Parathyroid adenoma (tissue), 2 donors: ENCODE measurements around the gene ELOVL5.

Experiments
- H2AFZ ChIP-seq: fragments of 300-600 bp; sonication (generic); one replicate; pipeline ENCODE4 v1.7.0; 2017; ENCODE audit warnings: antibody characterized with exemption, mild to moderate bottlenecking
- H3K27ac ChIP-seq: fragments of 300-600 bp; sonication (generic); one replicate; pipeline ENCODE4 v1.7.0; 2017
- H3K27me3 ChIP-seq: fragments of 300-600 bp; sonication (generic); one replicate; pipeline ENCODE4 v1.7.0; 2017; ENCODE audit warnings: low read length; ENCODE audit not compliant: control insufficient read depth, insufficient read depth
- H3K36me3 ChIP-seq: fragments of 300-600 bp; sonication (generic); one replicate; pipeline ENCODE4 v1.7.0; 2017; ENCODE audit warnings: low read length; ENCODE audit not compliant: control insufficient read depth, insufficient read depth
- H3K4me1 ChIP-seq: fragments of 300-600 bp; sonication (generic); one replicate; pipeline ENCODE4 v1.7.0; 2017; ENCODE audit warnings: control low read depth
- H3K4me2 ChIP-seq: fragments of 300-600 bp; sonication (generic); one replicate; pipeline ENCODE4 v1.7.0; 2017; ENCODE audit warnings: low read length
- H3K4me3 ChIP-seq: fragments of 300-600 bp; sonication (generic); one replicate; pipeline ENCODE4 v1.7.0; 2017; ENCODE audit warnings: low read depth, low read length
- H3K79me2 ChIP-seq: fragments of 300-600 bp; sonication (generic); one replicate; pipeline ENCODE4 v1.7.0; 2017; ENCODE audit warnings: control low read depth
- H3K9ac ChIP-seq: fragments of 300-600 bp; sonication (generic); one replicate; pipeline ENCODE4 v1.7.0; 2017; ENCODE audit warnings: mild to moderate bottlenecking
- H3K9me3 ChIP-seq: fragments of 300-600 bp; sonication (generic); one replicate; pipeline ENCODE4 v1.7.0; 2017; ENCODE audit warnings: low read length; ENCODE audit not compliant: control insufficient read depth
- CTCF ChIP-seq: fragments of 300-600 bp; sonication (generic); IDR thresholded peaks from one replicate; pipeline ENCODE4 v1.7.0; 2017; ENCODE audit warnings: antibody characterized with exemption, mild to moderate bottlenecking
- donor health status: primary hyperparathyroidism.

ELOVL5 gene

DNA sequence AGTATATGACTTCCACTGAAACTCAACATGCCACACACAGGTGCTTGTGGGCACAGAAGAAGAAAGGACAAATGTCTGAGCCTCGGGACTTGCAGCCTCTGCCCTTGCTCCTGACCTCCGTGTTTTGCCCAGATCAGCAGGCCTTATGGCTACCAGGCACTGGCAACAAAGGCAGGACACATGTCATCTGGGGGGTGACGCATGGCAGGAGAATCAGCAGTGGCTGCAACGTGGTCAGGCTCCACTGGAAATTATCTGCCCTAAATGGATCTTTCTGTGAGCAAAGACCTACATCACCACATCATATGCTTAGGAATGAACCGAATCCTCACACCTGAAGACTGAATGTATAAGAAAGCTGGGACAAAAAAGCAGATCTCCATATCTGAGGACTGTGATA, 78.9 kb downstream of the ELOVL5 start:
- Histone ChIP-seq H3K79me2 (no peaks in the 10 kb centered on the region), H3K36me3 (no peaks in the 10 kb centered on the region), H3K9me3 (no peaks in the 10 kb centered on the region), H3K4me1 (peaks cover 23% of the 10 kb centered on the region), H3K9ac (no peak overlapping the region), H3K4me2 (peak overlapping the region; percentile 37), H2AFZ (peak overlapping the region; percentile 68), H3K4me3 (no peak overlapping the region), H3K27me3 (no peaks in the 10 kb centered on the region), H3K27ac (peak overlapping the region; percentile 66)
- no peak for TF ChIP-seq CTCF

DNA sequence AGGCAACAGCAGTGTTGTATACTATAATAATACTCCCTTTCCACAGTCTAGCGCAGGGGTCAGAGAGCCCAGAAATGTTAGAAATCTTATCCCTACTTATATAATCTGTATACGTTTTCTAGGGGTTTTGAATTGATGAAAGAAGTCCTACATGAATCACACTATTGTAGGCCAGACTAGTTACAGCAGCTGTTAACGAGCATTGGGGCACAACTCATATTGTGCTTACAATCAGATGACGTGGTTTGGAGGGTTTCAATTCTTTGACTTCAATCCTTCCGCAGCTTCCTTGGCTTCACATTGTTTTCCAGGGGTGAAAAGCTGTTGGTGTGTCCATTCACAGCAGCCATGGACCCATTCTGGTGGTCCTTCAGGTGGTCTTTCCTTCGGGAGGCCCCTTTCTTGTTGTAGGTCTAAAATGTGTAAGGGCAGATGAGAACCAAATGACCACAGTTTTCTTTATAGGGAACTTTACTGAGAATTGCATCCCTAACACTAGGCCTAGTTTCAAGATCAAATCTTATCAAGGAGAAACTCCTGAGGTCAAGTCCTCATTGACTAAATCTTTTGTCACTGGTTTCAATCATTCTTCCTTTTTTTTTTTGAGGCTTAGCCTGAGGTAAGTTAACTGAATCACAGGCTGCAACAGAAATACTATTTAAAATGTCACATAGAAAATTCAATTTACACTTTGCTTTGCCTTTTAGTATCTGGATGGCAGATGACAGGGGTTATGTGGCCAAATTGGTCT, 79.7 kb downstream of the ELOVL5 start:
- H3K9ac ChIP-seq: no peak overlapping the region
- H3K79me2 ChIP-seq: no peaks in the 10 kb centered on the region
- H3K4me2 ChIP-seq: no peak overlapping the region
- no peak for TF ChIP-seq CTCF
- no peaks in the 10 kb centered on the region for H3K9me3 ChIP-seq
- no peak overlapping the region for H3K4me3 ChIP-seq
- no peak overlapping the region for H2AFZ ChIP-seq
- H3K27ac ChIP-seq: peak overlapping the region; percentile 66
- peaks cover 23% of the 10 kb centered on the region for H3K4me1 ChIP-seq
- no peaks in the 10 kb centered on the region for H3K27me3 ChIP-seq
- no peaks in the 10 kb centered on the region for H3K36me3 ChIP-seq

GRCh38 chr6:53266553-53267090, 82.1 kb downstream of the ELOVL5 start:
- Histone ChIP-seq H3K4me3 (no peak overlapping the region), H3K27me3 (no peaks in the 10 kb centered on the region), H3K4me2 (no peak overlapping the region), H3K79me2 (no peaks in the 10 kb centered on the region), H3K36me3 (no peaks in the 10 kb centered on the region), H3K9me3 (no peaks in the 10 kb centered on the region), H3K4me1 (peaks cover 23% of the 10 kb centered on the region), H3K27ac (no peak overlapping the region), H2AFZ (no peak overlapping the region), H3K9ac (no peak overlapping the region)
- no peak for TF ChIP-seq CTCF

GRCh38 chr6:53264915-53265607, 83.7 kb downstream of the ELOVL5 start:
- Histone ChIP-seq H3K79me2 (no peaks in the 10 kb centered on the region), H3K27me3 (no peaks in the 10 kb centered on the region), H3K4me3 (no peak overlapping the region), H3K4me2 (no peak overlapping the region), H3K27ac (no peak overlapping the region), H3K9ac (no peak overlapping the region), H2AFZ (no peak overlapping the region), H3K4me1 (peaks cover 13% of the 10 kb centered on the region), H3K36me3 (no peaks in the 10 kb centered on the region), H3K9me3 (no peaks in the 10 kb centered on the region)
- no peak for TF ChIP-seq CTCF
